HUDEP-2 (cell line): ENCODE data around the gene APOBR.
A peak's percentile ranks its signal among the peaks of the same experiment; 100 is the strongest.
"Not testable (repeated sequence)": the region's sequence is repeated elsewhere in the genome, so short reads cannot be mapped to it uniquely, and the experiment has no call there.

Source experiments
- DNase-seq, 76 experiments: peaks; one replicate each; lab custom pipeline; 2025; ENCODE audit not compliant: unreplicated experiment in 76 of 76; lab: John Stamatoyannopoulos, UW

Gene APOBR

GRCh38 chr16:28524681-28525171 lies 30.3 kb downstream of the APOBR start:
- peak in 1 of 76 experiments; percentile 12 for DNase-seq

- no peak for DNase-seq
Measured at GRCh38 chr16:28526201-28527099, 32.0 kb downstream of the APOBR start.

GRCh38 chr16:28527100-28527785 lies 32.8 kb downstream of the APOBR start:
- DNase-seq = not testable (repeated sequence)

GRCh38 chr16:28527985-28528384 lies 33.5 kb downstream of the APOBR start:
- DNase-seq = no peak

GRCh38 chr16:28528463-28528867 lies 34.0 kb downstream of the APOBR start:
- no peak for DNase-seq

GRCh38 chr16:28529124-28529523 lies 34.7 kb downstream of the APOBR start:
- DNase-seq = no peak

GRCh38 chr16:28531777-28532744 lies 37.6 kb downstream of the APOBR start:
- DNase-seq = peak in 2 of 76 experiments; percentile 1 to 6

GRCh38 chr16:28532940-28533647 lies 38.7 kb downstream of the APOBR start:
- DNase-seq = no peak

GRCh38 chr16:28534542-28535373 lies 40.3 kb downstream of the APOBR start:
- DNase-seq = no peak

- no peak for DNase-seq
Measured at GRCh38 chr16:28537076-28537475, 42.6 kb downstream of the APOBR start.

- no peak for DNase-seq
Measured at GRCh38 chr16:28537964-28538732, 43.7 kb downstream of the APOBR start.

- DNase-seq = peak in 1 of 76 experiments; percentile 3
Measured at GRCh38 chr16:28538733-28539596, 44.5 kb downstream of the APOBR start, which contains the start of gene NUPR1. NUPR1 (minus strand) TSS chr16:28538974; CDS start chr16:28538907, 67 bp downstream.

- no peak for DNase-seq
Measured at GRCh38 chr16:28540346-28540745, 45.9 kb downstream of the APOBR start.

GRCh38 chr16:28542646-28543045 lies 48.2 kb downstream of the APOBR start:
- DNase-seq = no peak

GRCh38 chr16:28543072-28543471 lies 48.6 kb downstream of the APOBR start:
- DNase-seq = no peak

- DNase-seq = no peak
Measured at GRCh38 chr16:28544998-28545397, 50.6 kb downstream of the APOBR start.

- not testable (repeated sequence) for DNase-seq
Measured at GRCh38 chr16:28545964-28546363, 51.5 kb downstream of the APOBR start.
